ENCODE results near the gene MRPL52. TPM values are rescaled to one million over a fixed set of nuclear protein-coding genes. Genes with fewer than 3 reads are reported as not detected.
A peak's percentile ranks its signal among the peaks of the same experiment; 100 is the strongest.

MRPL52 gene
- total and polyA plus RNA-seq, 12 donors = 90.1 to 300 (median 113) TPM

DNA sequence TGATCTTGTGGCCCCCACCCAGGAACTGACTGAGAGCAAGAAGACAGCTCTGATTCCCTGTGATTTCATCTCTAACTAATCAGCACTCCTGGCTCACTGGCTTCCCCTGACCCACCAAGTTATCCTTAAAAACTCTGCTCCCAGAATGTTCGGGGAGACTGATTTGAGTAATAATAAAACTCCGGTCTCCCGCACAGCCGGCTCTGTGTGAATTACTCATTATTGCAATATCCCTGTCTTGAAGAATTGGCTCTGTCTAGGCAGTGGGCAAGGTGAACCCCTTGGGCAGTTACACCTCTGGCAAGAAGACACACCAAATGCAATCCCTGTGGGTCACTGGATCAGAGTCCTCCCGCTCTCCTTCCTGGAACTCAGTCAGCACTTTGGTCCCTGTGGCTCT, 35.7 kb upstream of the MRPL52 start:
- Histone ChIP-seq H3K27ac (no peak overlapping the region), H3K4me3 (no peak overlapping the region), H3K27me3 (no peaks in the 10 kb centered on the region), H3K9me3 (no peaks in the 10 kb centered on the region), H3K4me1 (peaks cover 0 to 35% (median 3%) of the 10 kb centered on the region in 9 donors), H3K36me3 (no peaks in the 10 kb centered on the region)
- DNase-seq = no peak
- intact Hi-C loops (cut with DNase I) = no loop called here
- TF ChIP-seq, protein P1, sequence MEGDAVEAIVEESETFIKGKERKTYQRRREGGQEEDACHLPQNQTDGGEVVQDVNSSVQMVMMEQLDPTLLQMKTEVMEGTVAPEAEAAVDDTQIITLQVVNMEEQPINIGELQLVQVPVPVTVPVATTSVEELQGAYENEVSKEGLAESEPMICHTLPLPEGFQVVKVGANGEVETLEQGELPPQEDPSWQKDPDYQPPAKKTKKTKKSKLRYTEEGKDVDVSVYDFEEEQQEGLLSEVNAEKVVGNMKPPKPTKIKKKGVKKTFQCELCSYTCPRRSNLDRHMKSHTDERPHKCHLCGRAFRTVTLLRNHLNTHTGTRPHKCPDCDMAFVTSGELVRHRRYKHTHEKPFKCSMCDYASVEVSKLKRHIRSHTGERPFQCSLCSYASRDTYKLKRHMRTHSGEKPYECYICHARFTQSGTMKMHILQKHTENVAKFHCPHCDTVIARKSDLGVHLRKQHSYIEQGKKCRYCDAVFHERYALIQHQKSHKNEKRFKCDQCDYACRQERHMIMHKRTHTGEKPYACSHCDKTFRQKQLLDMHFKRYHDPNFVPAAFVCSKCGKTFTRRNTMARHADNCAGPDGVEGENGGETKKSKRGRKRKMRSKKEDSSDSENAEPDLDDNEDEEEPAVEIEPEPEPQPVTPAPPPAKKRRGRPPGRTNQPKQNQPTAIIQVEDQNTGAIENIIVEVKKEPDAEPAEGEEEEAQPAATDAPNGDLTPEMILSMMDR (IDR thresholded peaks at IDR 0.05) = no peak
- ATAC-seq = no peak
- WGBS, 2 donors = 72 to 75% methylated on average over 5 of the region's 5 CpGs

- intact Hi-C loops (cut with DNase I) = no loop called here
- Histone ChIP-seq H3K4me3 (no peak overlapping the region), H3K4me1 (peaks cover 0 to 33% (median 3%) of the 10 kb centered on the region in 9 donors), H3K27ac (no peak overlapping the region), H3K27me3 (no peaks in the 10 kb centered on the region), H3K36me3 (no peaks in the 10 kb centered on the region), H3K9me3 (no peaks in the 10 kb centered on the region)
- WGBS, 2 donors = 82 to 84% methylated on average over 7 of the region's 7 CpGs
- DNase-seq = no peak
- TF ChIP-seq, protein P1 (IDR thresholded peaks at IDR 0.05) = no peak
- ATAC-seq = no peak
Measured at GRCh38 chr14:22794551-22794951, 35.1 kb upstream of the MRPL52 start.

DNA sequence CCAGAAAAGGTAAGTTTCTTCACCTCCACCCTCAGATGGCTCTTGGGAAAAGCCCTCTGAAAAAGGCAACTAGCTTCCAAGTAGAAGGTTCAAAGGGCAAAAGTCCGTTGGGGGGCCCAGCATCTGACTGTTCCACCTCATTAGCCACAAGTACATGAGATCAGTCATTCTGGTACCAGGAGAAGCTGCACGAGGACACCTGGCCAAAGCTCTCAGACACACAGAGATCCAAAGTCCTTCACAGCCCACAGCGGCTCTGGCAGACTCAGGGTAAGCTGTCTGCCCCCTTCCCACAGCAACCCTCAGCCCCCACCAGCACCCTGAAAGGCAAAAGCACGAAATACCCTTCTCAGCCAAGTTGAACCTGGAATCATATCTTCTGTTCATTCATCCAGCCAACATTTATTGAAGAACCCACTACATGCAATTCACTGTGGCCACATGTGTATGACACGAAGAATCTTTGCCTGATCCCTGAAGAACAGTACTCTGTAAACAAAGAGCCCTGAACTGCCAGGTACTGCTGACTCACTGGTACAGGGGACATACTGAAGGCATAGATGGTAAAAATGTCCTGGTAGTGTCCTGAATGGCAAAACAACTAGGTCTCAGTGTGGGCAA, 33.5 kb upstream of the MRPL52 start:
- Histone ChIP-seq H3K27ac (no peak overlapping the region), H3K4me3 (no peak overlapping the region), H3K36me3 (no peaks in the 10 kb centered on the region), H3K27me3 (no peaks in the 10 kb centered on the region), H3K9me3 (no peaks in the 10 kb centered on the region), H3K4me1 (peaks cover 0 to 38% (median 2%) of the 10 kb centered on the region in 9 donors)
- ATAC-seq (no peak), DNase-seq (no peak)
- intact Hi-C loops (cut with DNase I) = no loop called here
- TF ChIP-seq, protein P1 (IDR thresholded peaks at IDR 0.05) = no peak
- WGBS, 2 donors = 78 to 80% methylated on average over 5 of the region's 5 CpGs

DNA sequence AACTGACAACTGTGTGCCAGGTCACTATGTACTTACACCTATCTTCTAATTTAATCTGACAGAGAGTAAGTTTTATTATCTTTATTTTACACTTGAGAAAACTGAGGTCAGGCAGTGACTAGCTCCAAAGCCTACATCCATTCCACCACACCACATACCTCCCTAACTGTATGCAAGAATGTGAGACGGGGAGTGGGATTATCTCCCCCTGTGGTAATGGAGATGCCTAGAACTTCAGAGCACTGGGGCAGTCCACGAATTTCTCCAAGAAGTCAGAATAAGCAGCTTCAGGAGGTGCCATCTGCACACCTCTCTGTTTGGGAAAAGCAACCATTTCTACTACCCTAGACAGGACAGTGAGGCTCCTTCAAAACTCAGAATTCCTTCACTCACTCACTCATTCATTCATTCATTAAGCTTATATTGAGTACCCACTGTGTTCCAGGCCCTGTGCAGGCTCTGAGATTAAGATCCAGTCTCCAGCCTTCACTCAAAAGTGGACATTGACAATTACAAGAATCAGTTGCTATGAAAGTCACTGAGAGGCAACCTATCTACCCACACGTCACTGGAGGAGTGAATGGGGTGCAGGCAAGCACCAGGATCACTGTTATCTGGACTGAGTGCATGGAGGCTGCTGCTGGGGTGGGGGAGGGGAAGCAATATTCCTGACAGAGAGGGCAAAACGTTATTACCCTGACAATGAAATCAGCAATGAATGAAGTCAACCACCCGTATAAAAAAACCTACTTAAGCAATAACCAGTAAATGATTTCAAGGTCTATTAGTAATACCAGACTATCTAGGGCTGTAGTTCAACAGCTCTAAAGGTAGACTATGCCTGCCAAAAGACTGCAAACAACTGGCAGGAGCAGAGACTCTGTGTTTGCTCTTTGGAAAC, 32.4 kb upstream of the MRPL52 start:
- no peaks in the 10 kb centered on the region for H3K27me3 ChIP-seq
- peaks cover 0 to 39% (median 0%) of the 10 kb centered on the region in 9 donors for H3K4me1 ChIP-seq
- DNase-seq (no peak), ATAC-seq (no peak)
- no peak overlapping the region for H3K4me3 ChIP-seq
- 46 to 48% methylated on average over 5 of the region's 5 CpGs for WGBS, 2 donors
- peak overlapping the region in 1 of 10 donors; percentile 64 for H3K27ac ChIP-seq
- TF ChIP-seq, protein P1 (IDR thresholded peaks at IDR 0.05) = no peak
- no peaks in the 10 kb centered on the region for H3K36me3 ChIP-seq
- H3K9me3 ChIP-seq = no peaks in the 10 kb centered on the region
- intact Hi-C loops (cut with DNase I) = no loop called here
